HG02870 (cell line): ENCODE measurements around the gene PRDM2.

Experiments used
- ATAC-seq: cut with Tn5 transposase; IDR thresholded peaks from one replicate; pipeline ENCODE4 v1.9.1; 2021; ENCODE audit warnings: mild to moderate bottlenecking, moderate library complexity; ENCODE audit not compliant: unreplicated experiment

PRDM2 gene

GRCh38 chr1:13788795-13789194 lies 88.8 kb downstream of the PRDM2 start:
- ATAC-seq = no peak

GRCh38 chr1:13790290-13791030 lies 90.5 kb downstream of the PRDM2 start:
- ATAC-seq = no peak

GRCh38 chr1:13792419-13792818 lies 92.4 kb downstream of the PRDM2 start:
- ATAC-seq = no peak

GRCh38 chr1:13793088-13793730 lies 93.2 kb downstream of the PRDM2 start:
- no peak for ATAC-seq

- ATAC-seq = no peak
Observed at GRCh38 chr1:13794231-13795187, 94.5 kb downstream of the PRDM2 start.

GRCh38 chr1:13797397-13797796 lies 97.4 kb downstream of the PRDM2 start:
- ATAC-seq = no peak

GRCh38 chr1:13798120-13798519 lies 98.1 kb downstream of the PRDM2 start:
- no peak for ATAC-seq

GRCh38 chr1:13799502-13800283 lies 99.7 kb downstream of the PRDM2 start:
- no peak for ATAC-seq

- no peak for ATAC-seq
Observed at GRCh38 chr1:13801232-13801631, 101.2 kb downstream of the PRDM2 start.

GRCh38 chr1:13801655-13802486 lies 101.9 kb downstream of the PRDM2 start:
- ATAC-seq = no peak

GRCh38 chr1:13802782-13803545 lies 103.0 kb downstream of the PRDM2 start:
- ATAC-seq = no peak

GRCh38 chr1:13803546-13804239 lies 103.7 kb downstream of the PRDM2 start:
- ATAC-seq = no peak

- no peak for ATAC-seq
Observed at GRCh38 chr1:13804240-13804633, 104.2 kb downstream of the PRDM2 start.

GRCh38 chr1:13805431-13805830 lies 105.4 kb downstream of the PRDM2 start:
- no peak for ATAC-seq

- ATAC-seq = no peak
Observed at GRCh38 chr1:13806108-13806507, 106.1 kb downstream of the PRDM2 start.

- ATAC-seq = no peak
Observed at GRCh38 chr1:13807209-13807608, 107.2 kb downstream of the PRDM2 start.

- ATAC-seq = no peak
Observed at GRCh38 chr1:13808729-13809131, 108.7 kb downstream of the PRDM2 start.

- ATAC-seq = no peak
Observed at GRCh38 chr1:13809461-13810159, 109.6 kb downstream of the PRDM2 start.
